Measurements from ENCODE around the gene MICALL2.
A peak's percentile ranks its signal among the peaks of the same experiment; 100 is the strongest.

MICALL2 gene

DNA sequence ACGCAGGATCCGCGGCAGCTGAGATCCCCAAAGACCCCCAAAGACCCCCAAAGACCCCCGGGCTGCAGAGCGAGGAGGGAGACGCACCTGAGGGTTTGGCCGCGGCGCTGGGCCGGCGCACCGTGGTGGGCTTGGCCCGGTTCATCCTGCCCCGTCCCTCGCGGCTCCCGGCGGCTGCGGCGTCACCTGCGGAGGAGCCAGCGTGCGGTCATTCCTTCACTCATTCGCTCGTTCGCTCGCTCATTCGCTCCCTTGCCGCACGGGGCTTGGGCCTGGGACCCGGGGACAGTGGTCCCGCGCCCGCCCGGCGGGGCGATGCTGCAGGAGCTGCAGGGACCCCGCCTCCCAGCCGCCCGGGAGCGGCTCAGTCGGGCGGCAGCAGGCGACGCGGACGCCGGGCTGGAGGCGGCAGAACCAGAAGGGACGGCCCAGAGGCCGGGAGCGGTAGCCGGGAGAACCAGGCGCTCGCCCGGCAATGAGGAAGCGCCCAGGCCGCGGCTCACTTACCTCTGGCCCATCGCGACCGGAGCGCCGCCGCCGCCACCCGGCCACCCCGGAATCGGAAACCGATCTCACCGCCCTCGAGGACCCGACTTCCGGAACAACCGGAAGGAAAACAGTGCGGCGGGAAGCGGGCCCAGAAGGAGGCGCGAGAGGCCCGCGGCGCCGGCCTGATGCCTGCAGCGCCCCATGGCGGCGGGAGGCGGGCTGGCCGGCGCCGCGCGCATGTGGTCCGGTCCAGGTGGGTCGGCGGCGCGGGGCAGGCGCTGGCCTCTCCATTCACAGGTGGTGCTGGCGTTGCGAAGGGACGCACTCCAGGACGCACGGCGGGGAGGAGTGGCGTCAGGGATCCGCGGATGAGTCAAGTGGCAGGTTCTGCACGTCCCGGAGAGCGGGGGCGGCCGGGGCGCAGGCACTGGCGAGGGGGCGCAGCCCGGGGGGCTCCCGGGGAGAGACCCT lies 44.8 kb upstream of the MICALL2 start, which contains the start of gene INTS1:
TSS of gene INTS1 (minus strand) at position 574 of the 960 bp plus-strand sequence. CDS start at position 145, 429 bp downstream.
- H3K79me2 ChIP-seq (ENCODE audit: insufficient read depth, low read depth): peaks cover 31% of the 10 kb centered on the region
- H3K27ac ChIP-seq: peak within 1 kb of the TSS; percentile 40; the same call in 1 of the 2 replicates
- peak within 1 kb of the TSS; percentile 67 for H2AFZ ChIP-seq (ENCODE audit: low read depth)
- H3K4me1 ChIP-seq (ENCODE audit: low read depth, poor library complexity, severe bottlenecking): peaks cover 18% of the 10 kb centered on the region
- peak within 1 kb of the TSS; percentile 61 for H3K9ac ChIP-seq
- H3K36me3 ChIP-seq (ENCODE audit: insufficient read depth): 0 out of 2 replicates have a peak, but pooled peaks cover 3% of the 10 kb centered on the region
- TF ChIP-seq, protein P1, sequence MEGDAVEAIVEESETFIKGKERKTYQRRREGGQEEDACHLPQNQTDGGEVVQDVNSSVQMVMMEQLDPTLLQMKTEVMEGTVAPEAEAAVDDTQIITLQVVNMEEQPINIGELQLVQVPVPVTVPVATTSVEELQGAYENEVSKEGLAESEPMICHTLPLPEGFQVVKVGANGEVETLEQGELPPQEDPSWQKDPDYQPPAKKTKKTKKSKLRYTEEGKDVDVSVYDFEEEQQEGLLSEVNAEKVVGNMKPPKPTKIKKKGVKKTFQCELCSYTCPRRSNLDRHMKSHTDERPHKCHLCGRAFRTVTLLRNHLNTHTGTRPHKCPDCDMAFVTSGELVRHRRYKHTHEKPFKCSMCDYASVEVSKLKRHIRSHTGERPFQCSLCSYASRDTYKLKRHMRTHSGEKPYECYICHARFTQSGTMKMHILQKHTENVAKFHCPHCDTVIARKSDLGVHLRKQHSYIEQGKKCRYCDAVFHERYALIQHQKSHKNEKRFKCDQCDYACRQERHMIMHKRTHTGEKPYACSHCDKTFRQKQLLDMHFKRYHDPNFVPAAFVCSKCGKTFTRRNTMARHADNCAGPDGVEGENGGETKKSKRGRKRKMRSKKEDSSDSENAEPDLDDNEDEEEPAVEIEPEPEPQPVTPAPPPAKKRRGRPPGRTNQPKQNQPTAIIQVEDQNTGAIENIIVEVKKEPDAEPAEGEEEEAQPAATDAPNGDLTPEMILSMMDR (conservative IDR thresholded peaks at IDR 0.05; ENCODE audit: low read depth, low read length): peak; percentile 67
- H3K27me3 ChIP-seq (ENCODE audit: insufficient read depth, low read depth): no peaks in the 10 kb centered on the region
- H4K20me1 ChIP-seq (ENCODE audit: insufficient read depth): no peaks in the 10 kb centered on the region
- H3K4me2 ChIP-seq: peak within 1 kb of the TSS; percentile 88
- H3K4me3 ChIP-seq (IDR thresholded peaks at IDR 0.05; ENCODE audit: insufficient read depth, low read depth, low read length): no peak within 1 kb of the TSS

DNA sequence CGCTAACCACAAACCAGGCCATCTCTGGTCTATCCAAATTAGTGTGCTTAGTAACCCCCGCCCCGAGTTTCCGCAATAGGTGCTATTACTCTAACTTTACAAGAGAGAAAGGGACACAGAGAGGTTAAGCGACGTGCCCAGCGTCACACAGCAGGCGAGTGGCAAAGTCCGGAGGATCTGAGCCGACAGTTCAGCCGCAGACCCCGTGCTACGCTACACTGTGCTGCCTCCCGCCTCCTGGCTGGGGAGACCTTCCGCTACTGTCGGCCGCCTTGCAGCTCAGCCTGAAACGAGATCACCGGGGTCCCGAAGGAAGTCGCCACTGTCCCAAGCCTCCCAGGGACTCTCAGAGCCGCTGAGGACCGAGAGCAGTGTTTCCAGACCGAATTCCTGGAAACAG lies 44.1 kb upstream of the MICALL2 start:
- Histone ChIP-seq H3K9ac (peak overlapping the region; percentile 61; the same call in 1 of the 2 replicates), H3K4me1 (ENCODE audit: low read depth, poor library complexity, severe bottlenecking) (peaks cover 14% of the 10 kb centered on the region), H3K27me3 (ENCODE audit: insufficient read depth, low read depth) (no peaks in the 10 kb centered on the region), H3K27ac (no peak overlapping the region), H3K4me2 (peak overlapping the region; percentile 88), H2AFZ (ENCODE audit: low read depth) (0 out of 2 replicates have a peak overlapping the region, but pooled peaks have one; percentile 67), H3K36me3 (ENCODE audit: insufficient read depth) (0 out of 2 replicates have a peak, but pooled peaks cover 3% of the 10 kb centered on the region), H4K20me1 (ENCODE audit: insufficient read depth) (no peaks in the 10 kb centered on the region), H3K79me2 (ENCODE audit: insufficient read depth, low read depth) (peaks cover 31% of the 10 kb centered on the region), H3K4me3 (IDR thresholded peaks at IDR 0.05; ENCODE audit: insufficient read depth, low read depth, low read length) (no peak overlapping the region)
- TF ChIP-seq, protein P1 (conservative IDR thresholded peaks at IDR 0.05; ENCODE audit: low read depth, low read length): no peak

- H3K9ac ChIP-seq: no peak overlapping the region; the same call in 1 of the 2 replicates
- peaks cover 9% of the 10 kb centered on the region for H3K4me1 ChIP-seq (ENCODE audit: low read depth, poor library complexity, severe bottlenecking)
- H3K27ac ChIP-seq: no peak overlapping the region
- no peak overlapping the region for H2AFZ ChIP-seq (ENCODE audit: low read depth)
- TF ChIP-seq, protein P1 (conservative IDR thresholded peaks at IDR 0.05; ENCODE audit: low read depth, low read length): no peak
- no peaks in the 10 kb centered on the region for H4K20me1 ChIP-seq (ENCODE audit: insufficient read depth)
- H3K4me3 ChIP-seq (IDR thresholded peaks at IDR 0.05; ENCODE audit: insufficient read depth, low read depth, low read length): no peak overlapping the region
- 0 out of 2 replicates have a peak, but pooled peaks cover 3% of the 10 kb centered on the region for H3K36me3 ChIP-seq (ENCODE audit: insufficient read depth)
- H3K4me2 ChIP-seq: peak overlapping the region; percentile 88
- peaks cover 31% of the 10 kb centered on the region for H3K79me2 ChIP-seq (ENCODE audit: insufficient read depth, low read depth)
- H3K27me3 ChIP-seq (ENCODE audit: insufficient read depth, low read depth): no peaks in the 10 kb centered on the region
These were observed 43.6 kb upstream of the MICALL2 start for GRCh38 chr7:1502845-1503244.

DNA sequence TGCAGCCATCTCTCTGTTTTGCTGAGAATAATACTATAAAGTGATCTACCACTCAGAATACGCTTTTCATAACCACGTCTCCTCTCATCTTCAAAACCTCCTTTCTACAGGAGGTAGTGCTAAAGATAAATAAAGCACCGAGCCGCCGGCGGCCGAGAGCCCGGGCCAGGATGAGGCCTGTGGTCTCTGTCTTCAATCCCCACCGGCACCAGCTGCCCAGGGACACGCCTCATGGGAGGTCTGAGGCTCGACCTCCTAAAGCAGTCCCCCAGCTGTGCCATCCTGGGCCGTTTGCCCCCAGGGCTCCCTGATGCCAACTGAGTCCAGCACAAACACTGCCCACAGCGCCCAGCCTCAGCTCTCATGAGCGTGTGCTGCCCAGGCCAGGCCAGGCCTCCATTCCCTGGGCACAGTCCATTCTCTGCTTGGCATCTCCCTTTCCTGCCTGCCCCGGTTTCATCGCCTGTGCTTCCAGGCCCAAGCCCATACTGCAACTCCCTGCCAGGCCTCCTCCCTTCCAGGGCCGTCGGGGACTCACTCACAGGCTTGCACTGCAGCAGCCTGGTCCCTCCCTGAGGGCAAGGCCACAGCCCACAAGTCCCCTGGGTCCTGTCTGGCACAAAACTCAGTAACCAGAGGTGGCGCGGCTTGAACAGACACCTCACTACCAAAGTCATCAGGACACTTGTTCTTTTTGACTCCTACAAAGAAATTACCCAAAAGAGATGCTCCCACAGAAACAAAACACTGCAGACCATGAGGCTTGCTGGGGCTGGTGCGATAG lies 42.4 kb upstream of the MICALL2 start:
- H3K27ac ChIP-seq: no peak overlapping the region

More for the DNA sequence above, 42.4 kb upstream of the MICALL2 start:
- Histone ChIP-seq H3K4me3 (IDR thresholded peaks at IDR 0.05; ENCODE audit: insufficient read depth, low read depth, low read length) (no peak overlapping the region), H4K20me1 (ENCODE audit: insufficient read depth) (no peaks in the 10 kb centered on the region), H3K4me1 (ENCODE audit: low read depth, poor library complexity, severe bottlenecking) (peaks cover 8% of the 10 kb centered on the region), H2AFZ (ENCODE audit: low read depth) (no peak overlapping the region), H3K79me2 (ENCODE audit: insufficient read depth, low read depth) (peaks cover 31% of the 10 kb centered on the region), H3K9ac (no peak overlapping the region), H3K4me2 (no peak overlapping the region; the same call in 1 of the 2 replicates), H3K27me3 (ENCODE audit: insufficient read depth, low read depth) (no peaks in the 10 kb centered on the region), H3K36me3 (ENCODE audit: insufficient read depth) (0 out of 2 replicates have a peak, but pooled peaks cover 3% of the 10 kb centered on the region)
- TF ChIP-seq, protein P1 (conservative IDR thresholded peaks at IDR 0.05; ENCODE audit: low read depth, low read length): no peak

Data from KMS-11 (cell line).